Stimulated activated CD4-positive, alpha-beta T cell treated with anti-CD3 and anti-CD28 coated beads, Interleukin-4, amount 100 ng/mL, for 48 hours (primary cell): ENCODE measurements around the gene FBLN2.

Source experiments
- DNase-seq, 2 donors: peaks; one replicate each; pipeline ENCODE4 v3.0.0-alpha.2; 2020; ENCODE audit warnings: low read depth in 2 of 2

The FBLN2 gene

GRCh38 chr3:13685721-13686120 lies 136.8 kb downstream of the FBLN2 start:
- DNase-seq, result no peak

GRCh38 chr3:13686367-13687160 lies 137.6 kb downstream of the FBLN2 start:
- no peak for DNase-seq

- no peak for DNase-seq
Observed at GRCh38 chr3:13687517-13687943, 138.6 kb downstream of the FBLN2 start.
